Caco-2 (cell line): Measurements from ENCODE around the gene RTN4RL1. TPM values are rescaled to one million over a fixed set of nuclear protein-coding genes. Genes with fewer than 3 reads are reported as not detected.

Source experiments
- BruUV-seq: library from RNA; stranded (reverse); fragments of 400-500 nt; replicated peaks from 2 replicates; lab custom pipeline; 2021; lab: Mats Ljungman, UMichigan
- CTCF ChIA-PET: fragments of 300-600 bp; sonication (Branson Sonifier 250); formaldehyde crosslinking; loops from one replicate; lab custom pipeline; 2022; ENCODE audit warnings: antibody characterized with exemption; lab: Charles Lee
- POLR2A ChIA-PET: fragments of 300-600 bp; sonication (Branson Sonifier 250); formaldehyde crosslinking; loops from one replicate; lab custom pipeline; 2022; ENCODE audit warnings: antibody characterized with exemption; lab: Charles Lee
- DNase-seq, 2 experiments: peaks; one replicate each; pipeline versions ENCODE4 v3.0.0 to v3.0.0-alpha.2; 2020 to 2022
- H3K27me3 ChIP-seq: replicated peaks from 2 replicates; pipeline ENCODE4 v1.6.0; 2011; ENCODE audit warnings: low read length; ENCODE audit not compliant: control insufficient read depth, insufficient read depth
- H3K36me3 ChIP-seq: 2 replicates; pipeline ENCODE4 v1.5.1; 2011; ENCODE audit warnings: low read length; ENCODE audit not compliant: control insufficient read depth, insufficient read depth
- H3K4me1 ChIP-seq: fragments of 250-450 bp; sonication (Bioruptor Pico); 2 replicates; pipeline ENCODE4 v1.5.1; 2020; ENCODE audit warnings: mild to moderate bottlenecking
- H3K4me3 ChIP-seq: 2 replicates; pipeline ENCODE4 v1.5.1; 2011; ENCODE audit warnings: low read depth, mild to moderate bottlenecking, control low read depth, low read length
- H3K9me3 ChIP-seq: fragments of 250-450 bp; sonication (Bioruptor Pico); 2 replicates; pipeline ENCODE4 v1.5.1; 2020; ENCODE audit warnings: mild to moderate bottlenecking, moderate library complexity
- H3K27ac Mint-ChIP-seq: one replicate; pipeline ENCODE4 v1.8.0; 2022; ENCODE audit warnings: mixed read lengths; ENCODE audit not compliant: unreplicated experiment
- H3K27me3 Mint-ChIP-seq: one replicate; pipeline ENCODE4 v1.8.0; 2022; ENCODE audit warnings: mixed read lengths; ENCODE audit not compliant: insufficient read depth, unreplicated experiment
- H3K36me3 Mint-ChIP-seq: one replicate; pipeline ENCODE4 v1.8.0; 2022; ENCODE audit warnings: mild to moderate bottlenecking, mixed read lengths; ENCODE audit not compliant: insufficient read depth, unreplicated experiment
- H3K4me1 Mint-ChIP-seq: one replicate; pipeline ENCODE4 v1.8.0; 2022; ENCODE audit warnings: low read depth, mixed read lengths; ENCODE audit not compliant: unreplicated experiment
- H3K4me3 Mint-ChIP-seq: one replicate; pipeline ENCODE4 v1.8.0; 2022; ENCODE audit warnings: mild to moderate bottlenecking, moderate library complexity, mixed read lengths; ENCODE audit not compliant: unreplicated experiment
- H3K9me3 Mint-ChIP-seq: one replicate; pipeline ENCODE4 v1.8.0; 2022; ENCODE audit warnings: mixed read lengths; ENCODE audit not compliant: unreplicated experiment
- intact Hi-C: fragments of 100-400 bp; cut with micrococcal nuclease; formaldehyde crosslinking; loops from one replicate; pipeline ENCODE4 v1.10.0; 2022; ENCODE audit not compliant: unreplicated experiment
- total RNA-seq: library from RNA; stranded (reverse); gene quantifications from 2 replicates; pipeline ENCODE4 v1.2.3, GENCODE V29; 2022
- TF ChIP-seq, protein P1 (sequence below), 2 experiments: fragments of 200-600 bp in 1 of 2; IDR thresholded peaks; 1 replicate in 1 of 2; 2 replicates in 1 of 2; pipeline versions ENCODE4 v1.5.1 to v1.8.0; 2011 to 2022; ENCODE audit warnings: antibody characterized with exemption in 1 of 2, control low read depth in 1 of 2, inconsistent platforms in 1 of 2, low read depth in 1 of 2, low read length in 1 of 2, mild to moderate bottlenecking in 1 of 2, moderate library complexity in 1 of 2; ENCODE audit not compliant: insufficient read depth in 1 of 2, severe bottlenecking in 1 of 2, unreplicated experiment in 1 of 2

RTN4RL1 gene
- total RNA-seq, 1 experiment from 2014 or later, result 0.54 TPM

DNA sequence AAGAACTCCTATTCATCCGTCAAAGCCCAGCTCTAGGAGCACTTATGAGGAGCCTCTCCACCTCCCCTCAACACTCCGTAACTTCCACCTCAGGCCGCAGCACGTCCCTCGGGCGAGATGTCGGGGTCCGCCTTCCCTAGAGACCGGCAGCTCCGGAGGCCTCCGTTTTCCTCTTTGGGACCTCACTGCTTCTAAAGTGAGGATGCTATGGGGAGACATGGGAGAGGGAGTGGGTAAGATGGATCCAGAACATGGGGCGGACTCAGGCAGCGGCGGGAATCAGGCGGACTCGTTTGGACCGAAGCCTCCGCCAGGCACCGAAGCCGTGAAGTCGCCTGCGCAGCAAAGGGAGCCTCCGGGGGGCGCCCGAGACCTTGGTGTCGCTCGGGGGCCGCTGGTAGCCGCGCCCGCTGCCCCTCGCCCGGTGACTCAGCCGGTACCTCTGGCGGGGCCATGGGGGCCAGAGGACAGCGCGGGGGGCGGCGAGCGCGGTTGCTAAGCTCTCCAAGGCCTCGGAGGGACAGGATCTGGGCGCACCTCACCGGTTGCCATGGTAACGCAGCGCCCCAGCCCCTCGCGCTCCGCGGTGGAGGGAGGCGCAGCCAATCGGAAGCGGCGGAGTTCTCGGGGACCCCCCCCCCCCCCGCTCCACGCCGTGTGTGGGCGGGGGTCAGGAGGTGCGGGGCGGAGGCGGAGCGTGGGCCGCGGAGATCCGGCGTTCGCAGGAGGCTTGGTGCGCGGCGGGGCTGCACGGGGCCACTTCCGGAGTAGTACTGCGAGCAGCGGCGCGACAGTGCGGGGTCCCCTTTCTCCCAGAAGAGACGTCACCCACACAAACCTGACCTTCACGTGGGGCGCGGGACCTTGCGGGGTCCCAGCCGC lies 28.5 kb upstream of the RTN4RL1 start:
- peaks cover 16% of the 10 kb centered on the region for H3K4me1 ChIP-seq
- H3K4me3 ChIP-seq, result peak overlapping the region; percentile 73
- BruUV-seq, result no TSS peak
- Mint-ChIP-seq H3K4me1 (no peaks in the 10 kb centered on the region), H3K27ac (no peak overlapping the region), H3K36me3 (peaks cover 23% of the 10 kb centered on the region), H3K9me3 (no peaks in the 10 kb centered on the region), H3K4me3 (peak overlapping the region; percentile 76), H3K27me3 (peaks cover 12% of the 10 kb centered on the region)
- H3K36me3 ChIP-seq, result no peaks in the 10 kb centered on the region
- intact Hi-C loops, result loop anchor here (1.0 to 10.0 kb wide), 4 partner anchors 119 to 299 kb away; no protein-coding TSS in a partner anchor
- H3K9me3 ChIP-seq, result no peaks in the 10 kb centered on the region
- ChIA-PET POLR2A (interaction anchor here (0.7 to 0.8 kb wide), 2 partner anchors 192 to 283 kb away, joined by 3 to 16 read pairs; partner anchors contain the start of gene TSR1), CTCF (interaction anchor here (0.7 to 3.7 kb wide), 9 partner anchors 41 to 366 kb away, joined by 3 to 57 read pairs (median 5); no protein-coding TSS in a partner anchor)
- peak; percentile 78 to 87 for DNase-seq
- TF ChIP-seq, protein P1, sequence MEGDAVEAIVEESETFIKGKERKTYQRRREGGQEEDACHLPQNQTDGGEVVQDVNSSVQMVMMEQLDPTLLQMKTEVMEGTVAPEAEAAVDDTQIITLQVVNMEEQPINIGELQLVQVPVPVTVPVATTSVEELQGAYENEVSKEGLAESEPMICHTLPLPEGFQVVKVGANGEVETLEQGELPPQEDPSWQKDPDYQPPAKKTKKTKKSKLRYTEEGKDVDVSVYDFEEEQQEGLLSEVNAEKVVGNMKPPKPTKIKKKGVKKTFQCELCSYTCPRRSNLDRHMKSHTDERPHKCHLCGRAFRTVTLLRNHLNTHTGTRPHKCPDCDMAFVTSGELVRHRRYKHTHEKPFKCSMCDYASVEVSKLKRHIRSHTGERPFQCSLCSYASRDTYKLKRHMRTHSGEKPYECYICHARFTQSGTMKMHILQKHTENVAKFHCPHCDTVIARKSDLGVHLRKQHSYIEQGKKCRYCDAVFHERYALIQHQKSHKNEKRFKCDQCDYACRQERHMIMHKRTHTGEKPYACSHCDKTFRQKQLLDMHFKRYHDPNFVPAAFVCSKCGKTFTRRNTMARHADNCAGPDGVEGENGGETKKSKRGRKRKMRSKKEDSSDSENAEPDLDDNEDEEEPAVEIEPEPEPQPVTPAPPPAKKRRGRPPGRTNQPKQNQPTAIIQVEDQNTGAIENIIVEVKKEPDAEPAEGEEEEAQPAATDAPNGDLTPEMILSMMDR (IDR thresholded peaks at IDR 0.05; ENCODE audit: insufficient read depth in 1 of 2, low read depth in 1 of 2, low read length in 1 of 2, severe bottlenecking in 1 of 2, unreplicated experiment in 1 of 2), result peak; percentile 60 to 69
- no peaks in the 10 kb centered on the region for H3K27me3 ChIP-seq

GRCh38 chr17:2051933-2052559 lies 26.9 kb upstream of the RTN4RL1 start:
- Mint-ChIP-seq H3K36me3 (peaks cover 23% of the 10 kb centered on the region), H3K27ac (no peak overlapping the region), H3K9me3 (no peaks in the 10 kb centered on the region), H3K4me1 (no peaks in the 10 kb centered on the region), H3K4me3 (peak overlapping the region; percentile 70), H3K27me3 (peaks cover 12% of the 10 kb centered on the region)
- H3K4me1 ChIP-seq, result peaks cover 16% of the 10 kb centered on the region
- H3K9me3 ChIP-seq, result no peaks in the 10 kb centered on the region
- no peaks in the 10 kb centered on the region for H3K27me3 ChIP-seq
- no peaks in the 10 kb centered on the region for H3K36me3 ChIP-seq
- TF ChIP-seq, protein P1 (IDR thresholded peaks at IDR 0.05; ENCODE audit: insufficient read depth in 1 of 2, low read depth in 1 of 2, low read length in 1 of 2, severe bottlenecking in 1 of 2, unreplicated experiment in 1 of 2), result no peak
- DNase-seq, result no peak
- H3K4me3 ChIP-seq, result no peak overlapping the region
- ChIA-PET CTCF (interaction anchor here (1.0 to 1.2 kb wide), 2 partner anchors 143 to 193 kb away, joined by 3 to 4 read pairs; no protein-coding TSS in a partner anchor), POLR2A (no interaction called here)
- no TSS peak for BruUV-seq
- intact Hi-C loops, result loop anchor here (5.0 to 10.0 kb wide), 3 partner anchors 120 to 300 kb away; no protein-coding TSS in a partner anchor
